CD4-positive, alpha-beta T cell treated with Interleukin-1 beta for 1 hour (primary cell): ENCODE measurements around the gene CCDC127.

Source experiments
- DNase-seq, 2 donors: peaks; one replicate each; pipeline ENCODE4 v3.0.0-alpha.2; 2020 to 2022

Gene CCDC127

DNA sequence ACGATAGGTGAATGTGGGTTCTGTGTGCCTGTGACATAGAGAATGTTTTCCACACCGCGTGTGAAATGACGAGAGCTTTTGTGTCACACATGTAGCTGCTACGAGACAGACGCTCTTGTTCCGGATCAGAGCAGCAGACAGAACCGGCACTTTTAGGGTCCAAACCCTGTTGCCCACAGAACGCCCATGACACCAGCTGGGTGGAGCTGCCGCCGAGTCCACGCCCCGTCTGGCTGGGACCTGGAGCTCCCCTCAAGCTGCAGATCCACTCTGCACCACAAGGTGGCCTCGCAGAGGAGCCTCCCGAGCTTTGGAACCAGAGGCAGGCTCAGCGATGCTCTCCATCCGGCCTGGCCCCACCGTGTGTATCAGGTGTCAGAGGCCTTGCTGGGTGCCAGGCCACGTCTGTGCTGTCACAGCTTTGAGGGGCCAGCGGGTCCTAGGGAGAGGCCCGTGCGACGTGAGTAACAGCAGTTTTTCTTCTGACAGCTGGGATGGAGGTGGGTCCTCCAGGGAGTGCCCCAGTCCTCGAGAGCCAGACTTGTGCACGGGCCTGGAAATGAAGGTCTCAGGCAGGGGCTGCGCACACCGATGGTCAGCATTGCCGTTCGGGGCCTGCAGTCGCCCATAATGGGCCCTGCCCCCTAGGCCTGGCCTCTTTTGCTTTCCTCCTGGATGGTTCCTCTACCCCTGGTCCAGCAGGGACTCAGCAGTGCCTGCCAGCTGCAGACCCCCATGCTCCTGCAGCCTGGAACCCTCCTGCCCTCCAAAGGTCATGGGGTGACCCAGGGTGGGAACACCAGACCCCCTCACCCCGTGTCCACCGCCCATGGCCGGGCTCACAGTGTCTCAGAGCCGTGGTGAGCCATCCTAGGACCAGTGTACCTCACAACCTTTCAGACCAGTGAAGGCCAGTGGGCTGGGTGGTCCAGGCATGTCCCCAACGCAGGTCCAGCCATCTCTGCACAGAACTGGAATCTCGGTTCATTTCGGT is 29.2 kb downstream of the CCDC127 start:
- DNase-seq: peak; percentile 86 to 87

DNA sequence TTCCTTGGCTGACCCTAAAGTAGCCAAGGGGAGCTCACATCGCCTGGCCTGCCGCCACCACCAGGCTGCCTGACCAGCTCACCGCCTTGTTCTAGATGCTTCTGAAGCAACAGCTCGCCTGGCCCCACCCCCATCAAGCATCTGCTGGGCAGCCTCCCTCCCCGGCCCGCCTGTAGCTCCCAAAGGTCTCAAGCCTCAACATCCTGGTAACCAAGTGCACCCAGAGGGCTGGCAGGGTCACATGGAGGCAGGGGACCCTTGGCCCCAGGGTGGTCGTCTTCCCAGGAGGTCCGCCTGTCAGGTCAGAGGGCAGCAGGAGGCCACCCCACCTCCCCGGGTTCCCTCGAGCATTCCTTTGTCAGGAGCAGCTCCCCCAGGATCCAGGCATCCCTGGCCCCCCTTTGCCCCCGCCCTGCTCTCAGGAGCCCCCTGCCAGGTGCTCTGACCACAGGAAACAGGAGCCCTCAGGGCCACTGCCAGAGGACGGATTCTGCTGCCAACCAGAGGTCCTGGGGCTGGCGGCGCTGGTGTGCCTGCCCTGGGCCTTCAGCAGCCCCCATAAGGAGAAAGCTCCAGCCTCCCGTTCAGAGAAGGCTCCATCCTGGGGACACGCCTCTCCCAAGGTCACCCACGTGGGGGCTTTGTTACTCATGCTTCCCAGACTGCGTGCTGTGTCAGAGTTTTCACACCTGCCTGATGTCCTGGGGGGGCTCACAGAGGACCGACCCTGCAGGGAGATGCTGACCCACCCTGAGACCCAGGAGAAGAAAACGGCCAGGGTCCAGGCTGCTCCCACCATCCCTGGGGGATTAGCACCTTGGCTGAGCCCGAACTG is 30.1 kb downstream of the CCDC127 start:
- DNase-seq: no peak

DNA sequence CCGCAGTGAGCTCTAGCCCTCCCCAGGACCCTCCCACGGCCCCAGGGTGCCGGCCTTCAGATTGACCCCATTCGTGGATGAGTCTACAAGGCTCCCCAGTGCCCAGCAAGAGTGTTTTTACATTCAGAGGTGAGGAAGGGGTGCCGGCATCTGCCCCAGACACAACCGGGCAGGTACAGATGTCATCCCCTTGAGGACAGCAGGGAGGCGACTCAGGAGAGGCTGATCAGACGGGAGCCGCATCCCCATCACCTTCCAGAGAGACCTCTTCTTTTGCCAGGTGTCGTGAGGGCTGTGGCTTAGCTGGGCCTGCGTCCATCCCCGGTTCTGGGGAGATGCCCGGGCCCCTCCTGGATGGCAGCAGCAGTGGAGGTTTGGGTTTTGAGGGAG is 30.9 kb downstream of the CCDC127 start:
- DNase-seq: no peak

DNA sequence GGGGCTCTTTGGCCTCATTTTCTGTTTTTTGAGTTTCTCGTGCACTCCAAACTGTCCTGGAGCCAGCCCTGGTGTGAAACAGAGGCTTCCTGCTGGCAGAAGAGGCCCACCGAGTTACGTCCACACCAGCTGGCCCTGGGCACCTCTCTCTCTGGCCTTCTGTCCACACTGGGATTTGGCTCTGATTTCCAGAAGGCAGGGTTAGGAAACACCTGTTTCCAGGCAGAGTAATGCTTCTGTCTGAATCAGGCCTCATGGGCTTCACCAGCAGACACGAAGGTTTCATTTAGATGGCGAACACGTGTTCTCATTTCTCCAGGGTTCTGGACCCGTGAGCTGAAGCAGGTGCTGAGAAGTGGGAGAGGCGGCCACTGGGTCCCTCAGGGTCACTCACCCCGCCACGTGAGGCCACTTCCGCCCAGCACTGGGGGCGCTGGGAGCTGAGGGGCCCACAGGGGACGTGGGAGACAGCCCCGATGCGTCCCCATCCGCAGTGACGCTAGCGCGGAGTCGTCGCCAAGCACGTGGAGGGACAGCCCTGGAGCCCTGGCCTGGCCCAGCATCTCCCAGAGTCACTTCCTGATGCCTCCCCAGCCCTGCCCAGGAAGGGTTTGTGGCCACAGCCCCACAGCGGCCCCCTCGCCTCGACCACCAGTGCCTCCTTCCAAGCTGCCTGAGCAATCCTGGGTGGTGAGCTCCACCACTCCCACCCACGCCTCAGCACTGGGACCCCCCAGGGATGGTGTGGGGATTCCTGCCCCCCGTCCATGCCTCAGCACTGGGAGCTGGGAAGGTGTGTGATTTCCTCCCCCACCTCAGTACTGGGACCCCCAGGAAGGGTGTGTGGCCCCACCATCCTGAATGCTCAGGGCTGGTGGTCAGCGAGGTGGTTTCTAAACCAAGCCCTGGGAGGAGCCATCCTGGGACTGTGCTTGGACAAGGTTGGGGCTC is 31.6 kb downstream of the CCDC127 start:
- no peak for DNase-seq

DNA sequence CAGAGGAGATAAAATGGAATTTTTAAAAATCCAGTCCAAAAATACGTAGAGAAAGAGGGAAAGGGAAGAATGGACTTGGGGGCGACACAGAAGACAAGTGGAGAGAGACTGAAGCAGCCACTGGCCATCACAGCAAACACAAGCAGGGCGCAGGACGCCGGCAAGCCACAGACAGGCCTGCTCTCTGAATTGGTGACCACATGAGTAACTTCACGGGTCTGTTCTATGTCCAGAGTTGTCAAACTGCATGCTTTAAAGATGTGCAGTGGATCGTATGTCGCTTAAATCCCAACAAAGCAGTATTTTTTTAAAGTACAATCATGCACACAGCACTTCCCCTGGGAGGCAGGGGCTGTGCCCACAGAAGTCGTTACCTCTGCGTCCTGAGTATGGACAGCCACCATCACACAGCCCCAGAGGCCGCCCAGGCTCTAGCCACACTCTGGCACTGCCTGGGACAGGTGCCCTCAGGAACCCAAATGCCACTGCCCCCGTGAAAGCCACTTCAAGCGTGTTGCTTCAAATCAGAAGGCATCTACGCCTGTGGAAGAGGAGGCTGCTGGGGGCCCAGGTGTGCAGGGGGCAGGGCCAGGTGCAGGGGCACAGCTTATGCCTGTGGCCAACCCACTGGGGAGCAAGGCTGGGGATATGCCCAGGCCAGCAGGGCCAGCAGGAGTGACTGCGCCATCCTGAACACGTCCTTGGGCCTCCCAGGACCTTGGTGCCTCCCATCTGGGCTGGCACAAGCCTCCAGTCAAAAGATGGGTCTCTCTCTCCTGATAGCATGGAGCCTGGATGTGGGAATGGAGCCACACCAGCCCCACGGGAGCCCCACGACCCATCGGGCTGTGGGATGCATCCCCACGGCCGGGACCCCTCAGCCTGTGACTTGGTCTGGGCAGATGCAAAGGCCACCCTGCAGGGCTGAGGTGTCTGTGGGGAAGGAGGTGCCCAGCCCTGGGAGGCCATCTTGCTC is 32.6 kb downstream of the CCDC127 start:
- no peak for DNase-seq

DNA sequence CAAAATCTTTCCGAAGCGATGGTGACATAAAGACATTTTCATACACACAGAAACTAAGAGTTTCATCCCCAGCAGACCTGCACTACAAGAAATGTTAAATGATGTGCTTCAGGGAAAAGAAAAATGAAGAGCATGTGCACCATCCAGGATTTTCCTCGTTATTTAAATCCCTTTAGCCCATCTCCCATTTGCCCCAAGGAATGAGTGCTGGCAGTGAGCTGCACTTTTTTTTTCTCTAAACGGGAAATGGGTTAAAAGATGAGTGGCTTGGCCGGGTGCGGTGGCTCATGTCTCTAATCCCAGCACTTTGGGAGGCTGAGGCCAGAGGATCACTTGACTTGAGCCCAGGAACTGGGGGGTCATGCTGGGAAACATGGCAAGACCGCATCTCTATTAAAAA is 33.5 kb downstream of the CCDC127 start:
- no peak for DNase-seq

DNA sequence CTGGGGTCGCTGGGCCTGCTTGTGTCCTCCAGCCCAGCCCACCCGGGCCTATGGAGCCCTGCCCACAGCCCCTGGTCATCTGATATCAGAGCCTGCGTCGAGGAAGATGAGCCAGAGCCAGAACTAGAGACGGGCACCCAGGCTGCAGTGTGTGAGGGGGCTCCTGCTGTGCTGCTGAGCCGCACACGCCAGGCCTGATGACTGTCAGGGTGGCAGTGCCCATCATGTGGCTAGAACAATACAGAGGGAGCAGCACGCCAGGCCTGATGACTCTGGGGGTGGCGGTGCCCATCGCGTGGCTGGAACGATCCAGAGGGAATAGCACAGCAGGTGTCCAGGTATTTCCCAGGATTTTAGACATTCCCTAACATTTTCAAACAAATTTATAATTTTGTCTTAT is 35.8 kb downstream of the CCDC127 start:
- DNase-seq: no peak

DNA sequence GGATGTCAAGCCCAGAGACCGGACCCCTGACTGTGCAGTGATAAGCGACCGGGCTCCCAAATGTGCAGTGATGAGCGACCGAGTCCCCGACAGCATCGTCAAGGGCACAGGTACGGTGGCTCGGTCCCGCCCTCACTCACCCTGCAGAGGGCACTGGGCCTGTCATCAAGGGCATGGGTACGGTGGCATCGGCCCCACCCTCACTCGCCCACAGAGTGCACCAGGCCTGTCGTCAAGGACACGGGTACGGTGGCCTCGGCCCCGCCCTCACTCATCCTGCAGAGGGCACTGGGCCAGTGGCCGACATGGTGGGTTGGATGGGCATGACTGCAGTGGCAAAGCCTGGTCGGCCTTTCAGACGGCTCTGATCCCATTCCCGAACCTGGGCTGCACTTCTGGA is 36.4 kb downstream of the CCDC127 start:
- no peak for DNase-seq

DNA sequence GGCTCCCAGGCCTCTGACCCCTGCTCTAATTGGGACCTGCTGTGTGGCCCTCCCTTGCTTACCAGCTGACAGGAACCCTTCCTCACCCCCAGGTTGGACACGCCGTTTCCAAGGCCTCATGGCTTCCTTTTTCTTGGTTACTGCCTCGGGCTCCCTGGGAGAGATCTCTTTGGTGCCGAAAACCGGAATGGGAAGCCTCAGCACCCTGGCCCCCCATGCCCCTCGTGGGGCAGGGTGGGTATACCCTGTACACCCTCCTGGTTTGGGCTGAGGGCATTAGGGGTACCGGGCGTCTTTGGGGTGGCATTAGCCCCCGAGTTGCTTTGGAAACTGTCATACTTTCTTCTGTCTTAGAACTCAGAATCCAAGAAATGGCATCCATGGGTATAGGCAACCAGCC is 36.8 kb downstream of the CCDC127 start:
- no peak for DNase-seq

DNA sequence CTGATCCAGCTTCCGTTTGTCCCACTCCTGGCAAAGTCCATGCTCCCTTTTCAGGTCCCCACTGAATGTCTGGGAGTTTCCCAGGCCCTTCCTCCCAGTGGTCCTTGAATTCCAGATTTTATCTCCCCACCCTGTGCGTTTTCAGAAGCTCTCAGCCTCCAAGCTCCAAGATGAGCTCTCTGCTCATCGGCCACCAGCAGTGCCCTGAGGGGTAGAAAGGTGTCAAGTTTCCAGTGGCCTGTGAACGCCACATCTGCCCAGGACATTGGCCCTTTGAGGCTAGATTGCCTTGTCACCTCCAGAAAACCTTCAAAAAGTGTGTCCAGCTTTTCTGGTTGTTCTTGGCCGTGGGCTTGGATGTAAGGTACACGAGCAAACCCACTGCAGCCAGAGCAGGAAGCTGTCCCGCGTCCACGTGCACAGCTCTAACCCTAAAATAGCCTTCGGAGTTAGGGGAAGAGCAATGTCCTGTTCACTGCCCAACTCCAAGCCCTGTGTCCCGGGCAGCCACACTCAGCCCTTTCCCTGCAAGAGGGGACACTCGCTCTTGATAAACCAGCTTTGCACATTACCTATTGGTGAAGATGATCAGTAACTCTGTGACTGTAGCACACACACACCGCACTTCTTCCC is 37.6 kb downstream of the CCDC127 start:
- DNase-seq: no peak

DNA sequence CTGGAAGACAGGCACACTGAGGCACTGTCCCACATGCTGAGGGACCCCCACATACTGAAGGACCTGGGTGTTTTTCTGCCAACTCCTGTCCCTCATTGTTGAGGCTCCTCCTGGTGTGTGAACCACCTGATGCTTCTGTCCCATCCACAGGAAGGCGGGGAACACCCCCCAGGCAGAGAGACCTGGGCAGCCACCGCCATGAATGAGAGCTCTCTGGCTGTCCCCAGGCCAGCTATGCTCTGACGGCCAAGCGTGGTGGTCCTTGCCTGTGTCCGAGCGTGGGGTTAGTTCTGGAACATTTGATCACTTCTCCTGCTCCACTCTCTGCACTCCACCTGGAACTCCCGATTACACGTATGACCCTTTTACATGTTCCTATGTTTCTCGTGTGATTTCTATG is 38.6 kb downstream of the CCDC127 start:
- no peak for DNase-seq

DNA sequence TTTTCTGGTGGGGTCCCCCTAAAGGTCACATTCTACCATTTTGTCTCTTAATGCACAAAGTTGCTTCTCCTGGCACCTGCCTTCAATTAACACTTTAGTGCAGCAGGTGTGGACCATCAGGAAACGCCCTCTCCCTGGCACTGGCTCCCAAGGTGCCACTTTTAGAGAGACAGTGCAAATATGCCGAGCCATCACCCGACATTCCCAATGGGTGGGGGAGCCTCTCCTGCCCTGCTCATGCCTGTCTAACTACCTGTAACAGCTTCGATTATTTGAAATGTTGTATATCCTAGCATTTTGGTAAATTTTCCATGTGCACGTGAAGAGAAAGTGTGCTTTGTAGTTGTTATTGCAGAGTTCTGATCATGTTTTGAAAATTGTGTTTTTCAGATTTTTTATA is 39.8 kb downstream of the CCDC127 start:
- DNase-seq: no peak

DNA sequence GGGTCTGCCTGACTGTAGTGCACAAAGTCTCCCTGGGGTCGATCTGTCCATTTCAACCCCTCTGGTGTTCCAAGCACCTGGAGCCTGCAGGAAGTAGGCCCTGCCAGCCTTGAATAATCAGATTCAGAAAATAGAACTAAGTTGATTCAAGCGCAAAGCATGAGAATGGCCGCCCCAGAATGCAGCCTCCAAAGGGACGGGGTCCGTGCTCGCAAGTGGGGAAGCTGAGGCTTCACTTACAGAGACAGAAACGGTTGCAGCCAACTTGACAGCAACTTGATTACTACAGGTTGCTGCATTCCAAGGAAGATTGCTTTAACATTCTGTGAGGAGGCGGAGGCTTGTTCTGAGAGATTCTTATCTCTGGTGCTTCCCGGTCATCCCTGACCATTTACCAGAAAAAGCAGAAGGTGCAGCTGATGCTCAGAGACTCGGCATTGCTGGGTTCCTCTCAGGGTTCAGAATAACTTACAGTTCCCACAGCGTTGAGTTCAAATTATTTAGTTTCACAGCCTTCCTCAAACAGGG is 41.6 kb downstream of the CCDC127 start:
- DNase-seq: no peak

DNA sequence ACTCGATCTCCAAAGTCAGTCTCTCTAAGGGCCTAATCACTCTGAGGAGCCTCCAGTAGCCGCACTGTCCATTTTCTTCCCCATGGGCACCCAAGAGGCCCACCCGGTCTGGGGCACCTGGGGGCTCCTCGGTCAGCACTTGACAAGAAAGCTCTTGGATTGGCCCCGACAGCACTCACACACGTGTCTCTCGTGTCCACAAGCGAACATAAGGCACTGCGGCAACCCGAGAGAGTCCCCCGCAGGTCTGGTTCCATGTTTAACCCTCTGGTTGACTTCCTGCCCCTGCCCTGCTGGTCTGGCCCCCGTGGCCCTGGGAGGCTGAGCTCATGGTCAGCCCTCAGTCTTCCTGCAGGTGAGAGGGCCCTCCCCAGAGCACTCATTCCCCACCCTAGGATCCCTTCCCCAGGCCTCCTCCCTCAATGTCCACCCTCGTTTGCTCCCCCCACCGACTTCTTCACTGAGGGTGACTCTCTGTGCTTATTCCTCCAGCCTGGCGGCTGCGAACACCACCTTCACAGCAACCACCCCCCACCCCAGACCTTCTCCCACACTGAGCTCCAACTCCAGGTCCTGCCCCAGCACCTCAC is 43.0 kb downstream of the CCDC127 start:
- no peak for DNase-seq

DNA sequence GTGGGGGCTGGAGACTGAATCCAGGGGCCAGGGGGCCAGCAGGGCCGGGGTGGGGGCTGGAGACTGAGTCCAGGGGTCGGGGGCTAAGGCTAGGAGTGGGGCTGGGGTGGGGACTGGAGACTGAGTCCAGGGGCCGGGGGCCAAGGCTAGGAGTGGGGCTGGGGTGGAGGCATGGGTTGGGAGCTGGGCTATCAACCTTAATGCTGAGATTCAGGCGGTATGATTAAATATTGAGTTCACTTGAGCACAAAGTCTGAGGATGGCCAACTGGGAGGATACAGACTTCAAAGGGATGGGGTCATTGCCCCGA is 43.7 kb downstream of the CCDC127 start:
- DNase-seq: no peak

DNA sequence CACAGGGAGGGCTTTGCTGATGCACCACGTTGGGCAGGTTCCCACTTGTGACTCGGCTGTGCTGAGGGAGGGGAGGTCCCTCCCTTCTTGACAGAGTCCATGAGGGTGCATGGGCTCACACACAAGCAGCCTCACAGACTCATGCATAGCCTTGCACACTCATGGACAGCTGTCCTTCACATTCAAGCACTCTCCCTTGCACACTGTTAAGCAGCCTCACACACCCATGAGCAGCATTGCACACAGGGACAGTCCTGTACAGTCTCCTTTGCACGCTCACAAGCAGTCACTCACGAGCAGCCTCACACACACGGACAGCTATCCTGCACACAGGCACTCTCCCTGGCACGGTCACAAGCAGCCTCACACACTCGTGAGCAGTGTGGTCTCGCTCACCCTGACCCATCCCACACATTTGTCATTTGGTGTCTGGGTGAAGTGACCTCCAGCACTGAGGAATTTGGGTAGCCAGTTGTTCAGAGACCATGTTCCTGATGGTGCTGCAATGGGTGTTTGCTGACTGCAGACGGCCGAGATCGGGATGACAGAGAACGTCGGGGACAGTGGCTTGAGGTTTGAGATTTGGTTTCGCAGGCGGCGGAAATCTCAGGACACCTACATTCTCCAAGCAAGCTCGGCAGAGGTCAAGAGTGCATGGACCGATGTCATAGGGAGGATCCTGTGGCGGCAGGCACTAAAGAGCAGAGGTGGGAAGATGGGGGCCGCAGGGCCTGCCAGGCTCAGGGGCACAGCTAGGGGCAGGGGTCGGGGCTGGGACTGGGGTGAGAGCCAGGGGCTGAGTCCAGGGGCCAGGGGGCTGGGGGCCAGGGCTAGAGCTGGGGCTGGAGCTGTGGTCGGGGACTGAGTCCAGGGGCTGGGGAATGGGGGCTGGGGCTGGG is 44.3 kb downstream of the CCDC127 start:
- DNase-seq: no peak

DNA sequence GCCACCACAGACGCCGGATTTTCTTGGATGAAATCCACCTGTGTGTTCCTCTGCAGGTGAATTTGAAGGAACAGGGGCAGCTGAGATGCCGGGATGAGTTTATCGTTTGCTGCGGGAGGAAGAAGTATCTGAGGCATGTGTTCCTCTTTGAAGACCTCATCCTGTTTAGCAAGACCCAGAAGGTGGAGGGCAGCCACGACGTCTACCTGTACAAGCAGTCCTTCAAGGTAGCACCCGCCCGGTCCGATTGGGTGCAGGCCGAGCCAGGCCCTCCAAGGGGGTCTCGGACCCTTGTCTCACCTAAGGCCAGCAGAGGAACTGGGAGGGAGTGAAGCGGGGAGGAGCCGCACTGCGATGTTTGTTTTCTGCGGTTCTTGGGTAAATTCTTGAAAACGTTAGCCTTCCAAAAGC is 45.1 kb downstream of the CCDC127 start:
- DNase-seq: no peak

DNA sequence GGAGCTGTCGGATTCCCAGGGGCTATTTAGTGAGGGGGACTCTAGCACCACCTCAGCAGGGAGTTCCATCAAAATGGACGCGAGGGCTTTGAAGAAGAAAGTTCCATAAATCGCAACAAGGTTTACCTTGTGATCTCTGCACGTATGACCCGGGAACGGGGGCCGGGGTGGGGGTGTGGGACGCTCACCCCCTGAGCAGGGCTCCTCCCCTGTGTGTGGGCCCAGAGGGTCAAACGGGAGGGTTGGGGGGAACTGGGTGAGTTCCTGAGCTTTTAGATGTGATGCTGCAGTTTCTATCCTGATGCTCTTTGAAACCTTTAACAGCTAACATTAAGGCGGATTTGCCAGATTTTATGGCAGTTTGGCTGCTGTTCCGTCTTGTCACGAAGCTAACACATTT is 45.5 kb downstream of the CCDC127 start:
- DNase-seq: no peak

DNA sequence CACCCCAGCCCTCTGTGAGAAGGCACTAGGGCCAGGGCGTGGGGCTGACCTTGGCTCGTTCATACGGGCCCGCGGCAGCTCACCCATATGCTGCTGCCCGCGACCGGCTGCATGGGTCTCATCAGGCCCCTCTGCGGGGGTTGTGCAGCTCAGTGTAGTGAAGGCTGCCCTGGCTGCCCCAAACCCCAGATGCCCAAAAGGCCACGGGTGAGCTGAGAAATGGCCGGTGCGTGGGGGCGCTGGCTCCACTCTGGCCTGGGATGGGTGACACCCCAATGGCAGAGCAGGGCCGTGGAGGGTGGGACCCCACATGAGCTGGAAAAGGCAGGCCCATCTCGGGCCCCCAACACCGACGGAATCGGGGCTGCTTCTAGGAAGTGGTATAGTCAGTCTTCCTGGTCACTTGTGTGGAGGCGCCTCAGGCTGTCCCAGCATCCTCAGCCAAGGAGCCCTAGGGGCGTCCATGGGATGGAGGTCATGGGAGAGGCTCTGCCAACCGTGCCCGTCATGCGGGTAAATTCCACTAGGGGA is 46.1 kb downstream of the CCDC127 start:
- no peak for DNase-seq
